Measurements from ENCODE around the gene PNLIPRP2. TPM values are rescaled to one million over a fixed set of nuclear protein-coding genes. Genes with fewer than 3 reads are reported as not detected.

Gene PNLIPRP2
- total RNA-seq, 4 donors from 2014 or later: not detected

DNA sequence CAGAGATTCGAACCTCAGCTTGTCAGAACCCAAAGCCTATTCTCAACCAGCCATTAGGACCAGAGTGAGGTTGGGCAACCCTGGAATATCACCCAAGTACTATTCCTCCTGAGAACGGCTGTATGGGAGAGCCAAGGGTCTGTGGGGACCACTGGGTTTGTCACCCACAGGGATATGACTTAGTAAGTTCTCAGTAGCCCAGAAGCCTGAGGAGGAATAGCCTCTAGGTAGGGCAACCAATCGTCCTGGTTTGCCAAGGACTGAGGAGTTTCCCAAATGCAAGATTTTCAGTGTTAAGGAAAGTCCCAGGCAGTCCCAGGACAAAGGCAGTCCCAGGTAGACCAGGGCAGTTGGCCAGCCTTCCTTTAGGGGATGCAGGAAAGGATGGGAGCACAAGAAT, 46.7 kb downstream of the PNLIPRP2 start:
- TF ChIP-seq CTCF (IDR thresholded peaks at IDR 0.05; ENCODE audit: low read depth): no peak

GRCh38 chr10:116668018-116668417, 47.3 kb downstream of the PNLIPRP2 start:
- TF ChIP-seq CTCF (IDR thresholded peaks at IDR 0.05; ENCODE audit: low read depth): no peak

GRCh38 chr10:116668446-116668845, 47.7 kb downstream of the PNLIPRP2 start:
- no peak for TF ChIP-seq CTCF (IDR thresholded peaks at IDR 0.05; ENCODE audit: low read depth)

- no peak for TF ChIP-seq CTCF (IDR thresholded peaks at IDR 0.05; ENCODE audit: low read depth)
Observed at GRCh38 chr10:116669080-116669479, 48.3 kb downstream of the PNLIPRP2 start.

GRCh38 chr10:116669832-116670644, 49.3 kb downstream of the PNLIPRP2 start:
- no peak for TF ChIP-seq CTCF (IDR thresholded peaks at IDR 0.05; ENCODE audit: low read depth)

- no peak for TF ChIP-seq CTCF (IDR thresholded peaks at IDR 0.05; ENCODE audit: low read depth)
Observed at GRCh38 chr10:116670706-116671105, 50.0 kb downstream of the PNLIPRP2 start.

- no peak for TF ChIP-seq CTCF (IDR thresholded peaks at IDR 0.05; ENCODE audit: low read depth)
Observed at GRCh38 chr10:116671274-116671926, 50.6 kb downstream of the PNLIPRP2 start.
